ENCODE measurements around the gene TMEM222. TPM values are rescaled to one million over a fixed set of nuclear protein-coding genes. Genes with fewer than 3 reads are reported as not detected.

Gene TMEM222
- total and polyA plus RNA-seq, 2 of the 4 experiments (the other 2 are of a cell fraction): 19.9 to 54.1 TPM

DNA sequence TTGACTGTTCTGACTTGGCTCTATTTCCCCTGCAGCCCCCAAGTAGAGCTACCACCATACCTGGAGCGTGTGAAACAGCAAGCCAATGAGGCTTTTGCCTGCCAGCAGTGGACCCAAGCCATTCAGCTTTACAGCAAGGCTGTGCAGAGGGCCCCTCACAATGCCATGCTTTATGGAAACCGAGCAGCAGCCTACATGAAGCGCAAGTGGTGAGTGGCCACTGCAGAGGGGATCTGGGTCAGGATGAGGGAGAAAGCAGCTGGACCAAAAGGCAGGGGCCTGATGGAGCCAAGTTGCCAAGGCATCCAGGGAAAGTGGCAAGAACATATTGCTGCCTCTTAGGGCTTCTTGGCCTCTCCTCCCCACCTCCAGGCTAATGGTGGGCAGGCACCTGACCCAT is 24.1 kb upstream of the TMEM222 start:
- DNase-seq: no peak
- no peak for ATAC-seq (ENCODE audit: low read depth)
- BruUV-seq (replicated peaks): no TSS peak
- dilution Hi-C loops (cut with HindIII; ENCODE audit: low sequenced_read_pairs, unreplicated experiment) (no loop called here), intact Hi-C loops (cut with micrococcal nuclease) (loop anchor here (5.0 kb wide), 1 partner anchor 259 kb away; no protein-coding TSS in a partner anchor), in situ Hi-C loops (cut with MboI; ENCODE audit: low sequenced_read_pairs) (no loop called here)
- peak overlapping the region; percentile 99; the same call in 1 of the 2 replicates for H4K91ac ChIP-seq (ENCODE audit: insufficient read depth, low read depth, low read length)
- H2AFZ ChIP-seq (replicated peaks; ENCODE audit: low read length, poor library complexity): no peak overlapping the region
- ChIA-PET POLR2A (ENCODE audit: unreplicated experiment) (interaction anchor here (0.6 kb wide), 1 partner anchor 195 kb away, joined by 3 read pairs; no protein-coding TSS in a partner anchor), CTCF (interaction anchor here (0.8 to 7.1 kb wide), 3 partner anchors 12 to 260 kb away, joined by 3 to 79 read pairs (median 3); no protein-coding TSS in a partner anchor)
- no peak overlapping the region for H3K4me2 ChIP-seq (ENCODE audit: low read depth, low read length)
- H3K4me3 ChIP-seq (ENCODE audit: insufficient read depth, low read depth, low read length): no peak overlapping the region
- peaks cover 27% of the 10 kb centered on the region for H3K4me1 ChIP-seq (ENCODE audit: control insufficient read depth, insufficient read depth, low read length)
- H3K9me1 ChIP-seq (ENCODE audit: insufficient read depth, low read length): peaks cover 13% of the 10 kb centered on the region
- H3K14ac ChIP-seq (replicated peaks; ENCODE audit: low read depth, low read length): no peak overlapping the region
- H3K4ac ChIP-seq (ENCODE audit: low read depth, low read length): peak overlapping the region; percentile 100
- H3K18ac ChIP-seq (ENCODE audit: low read depth, low read length): no peak overlapping the region
- no peak for TF ChIP-seq RFX5 (IDR thresholded peaks at IDR 0.05; ENCODE audit: low read depth, low read length)
- TF ChIP-seq ELK1 (IDR thresholded peaks at IDR 0.05; ENCODE audit: borderline replicate concordance, low read depth, low read length): no peak
- TF ChIP-seq, protein P1, sequence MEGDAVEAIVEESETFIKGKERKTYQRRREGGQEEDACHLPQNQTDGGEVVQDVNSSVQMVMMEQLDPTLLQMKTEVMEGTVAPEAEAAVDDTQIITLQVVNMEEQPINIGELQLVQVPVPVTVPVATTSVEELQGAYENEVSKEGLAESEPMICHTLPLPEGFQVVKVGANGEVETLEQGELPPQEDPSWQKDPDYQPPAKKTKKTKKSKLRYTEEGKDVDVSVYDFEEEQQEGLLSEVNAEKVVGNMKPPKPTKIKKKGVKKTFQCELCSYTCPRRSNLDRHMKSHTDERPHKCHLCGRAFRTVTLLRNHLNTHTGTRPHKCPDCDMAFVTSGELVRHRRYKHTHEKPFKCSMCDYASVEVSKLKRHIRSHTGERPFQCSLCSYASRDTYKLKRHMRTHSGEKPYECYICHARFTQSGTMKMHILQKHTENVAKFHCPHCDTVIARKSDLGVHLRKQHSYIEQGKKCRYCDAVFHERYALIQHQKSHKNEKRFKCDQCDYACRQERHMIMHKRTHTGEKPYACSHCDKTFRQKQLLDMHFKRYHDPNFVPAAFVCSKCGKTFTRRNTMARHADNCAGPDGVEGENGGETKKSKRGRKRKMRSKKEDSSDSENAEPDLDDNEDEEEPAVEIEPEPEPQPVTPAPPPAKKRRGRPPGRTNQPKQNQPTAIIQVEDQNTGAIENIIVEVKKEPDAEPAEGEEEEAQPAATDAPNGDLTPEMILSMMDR (conservative IDR thresholded peaks at IDR 0.05; ENCODE audit: low read depth, low read length): no peak
- TF ChIP-seq MXI1 (IDR thresholded peaks at IDR 0.05; ENCODE audit: borderline replicate concordance, low read depth, low read length): no peak
- peak overlapping the region in 1 of 2 experiments; percentile 99; a peak in 2 of 4 replicates for H4K8ac ChIP-seq (ENCODE audit: low read depth in 2 of 2, low read length in 2 of 2)
- WGBS, 2 experiments (ENCODE audit: extremely low coverage in 2 of 2, insufficient read length in 1 of 2): 83% methylated on average over 1 of the region's 3 CpGs; no CpG with 5 or more reads in 1 of the 2 experiments
- peak overlapping the region; percentile 27; the same call in 1 of the 2 replicates for H2AK5ac ChIP-seq (ENCODE audit: low read depth, low read length)
- H3K56ac ChIP-seq (ENCODE audit: extremely low read depth, insufficient read depth, low read length): no peak overlapping the region
- peak overlapping the region; percentile 100 for H2BK120ac ChIP-seq (ENCODE audit: low read depth, low read length)
- H2AK9ac ChIP-seq (replicated peaks; ENCODE audit: low read depth, low read length, poor library complexity): no peak overlapping the region
- H3K23ac ChIP-seq (ENCODE audit: low read depth, low read length): no peak overlapping the region
- H3K36me3 ChIP-seq (ENCODE audit: control insufficient read depth, insufficient read depth, low read length): peaks cover 19% of the 10 kb centered on the region
- peak overlapping the region; percentile 99; the same call in 1 of the 2 replicates for H2BK20ac ChIP-seq (ENCODE audit: low read depth, low read length)
- no peak overlapping the region for H3K27ac ChIP-seq (ENCODE audit: insufficient read depth, low read length)
- peak overlapping the region; percentile 98; the same call in 1 of the 3 replicates for H2BK15ac ChIP-seq (ENCODE audit: low read depth, low read length)
- no peaks in the 10 kb centered on the region for H3K27me3 ChIP-seq (ENCODE audit: control insufficient read depth, insufficient read depth, low read length)
- 0 out of 2 replicates have a peak, but pooled peaks cover 4% of the 10 kb centered on the region for H4K20me1 ChIP-seq (ENCODE audit: insufficient read depth, low read length)
- peaks cover 0 to 21% of the 10 kb centered on the region in 2 experiments; a peak in 2 of 4 replicates for H3K79me1 ChIP-seq (ENCODE audit: low read depth in 1 of 2, low read length in 2 of 2)
- no peak overlapping the region for H2BK5ac ChIP-seq (ENCODE audit: low read depth, low read length, poor library complexity, severe bottlenecking)
- H4K5ac ChIP-seq (ENCODE audit: low read depth, low read length): no peak overlapping the region
- no peaks in the 10 kb centered on the region for H3K9me3 ChIP-seq (ENCODE audit: control insufficient read depth, insufficient read depth, low read length)
- no peak overlapping the region for H3K9ac ChIP-seq (ENCODE audit: low read depth, low read length)

Measured in IMR-90 (cell line).